KOPT-K1 (cell line): ENCODE measurements around the gene TOMM40.
A peak's percentile ranks its signal among the peaks of the same experiment; 100 is the strongest.
"Not testable (repeated sequence)": the region's sequence is repeated elsewhere in the genome, so short reads cannot be mapped to it uniquely, and the experiment has no call there.

Experiments used
- H3K27ac ChIP-seq: fragments of 200-600 bp; sonication (generic); 2 replicates; pipeline ENCODE4 v1.5.1; 2016; ENCODE audit warnings: antibody characterized with exemption, mild to moderate bottlenecking, low read depth, low read length; ENCODE audit not compliant: poor library complexity, severe bottlenecking
- H3K36me3 ChIP-seq: fragments of 200-600 bp; sonication (generic); 2 replicates; pipeline ENCODE4 v1.5.1; 2017; ENCODE audit warnings: antibody characterized with exemption, mild to moderate bottlenecking, low read length, moderate library complexity; ENCODE audit not compliant: insufficient read depth
- H3K9me3 ChIP-seq: fragments of 200-600 bp; sonication (generic); 2 replicates; pipeline ENCODE4 v1.5.1; 2017; ENCODE audit warnings: antibody characterized with exemption, low read length, mild to moderate bottlenecking; ENCODE audit not compliant: insufficient read depth, poor library complexity, severe bottlenecking

The TOMM40 gene

GRCh38 chr19:44891016-44891882 lies at the start of gene TOMM40:
TSS of gene TOMM40 (plus strand) at chr19:44891254. CDS start at chr19:44891416, 162 bp downstream.
- peaks cover 41% of the 10 kb centered on the region for H3K36me3 ChIP-seq
- peak within 1 kb of the TSS; percentile 75 for H3K27ac ChIP-seq
- no peaks in the 10 kb centered on the region for H3K9me3 ChIP-seq

DNA sequence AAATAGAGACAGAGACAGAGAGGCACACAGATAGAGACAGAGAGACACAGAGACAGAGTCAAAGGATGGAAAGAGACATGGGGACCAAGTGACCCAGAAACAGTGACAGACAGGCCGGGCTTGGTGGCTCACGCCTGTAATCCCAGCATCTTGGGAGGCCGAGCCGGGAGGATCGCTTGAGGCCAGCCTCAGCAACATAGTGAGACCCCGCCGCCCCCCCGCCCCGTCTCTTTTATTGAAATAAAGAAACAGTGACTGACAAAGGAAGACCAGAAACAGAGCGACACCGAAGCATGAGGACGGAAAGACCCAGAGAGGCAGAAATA lies 45.8 kb upstream of the TOMM40 start:
- Histone ChIP-seq H3K9me3 (no peaks in the 10 kb centered on the region), H3K36me3 (no peaks in the 10 kb centered on the region), H3K27ac (no peak overlapping the region)

- Histone ChIP-seq H3K27ac (no peak within 1 kb of the TSS), H3K9me3 (no peaks in the 10 kb centered on the region), H3K36me3 (no peaks in the 10 kb centered on the region)
Measured at GRCh38 chr19:44845612-44846454, 45.2 kb upstream of the TOMM40 start, which contains the start of gene NECTIN2. TSS of gene NECTIN2 (plus strand) at chr19:44846297. CDS start at chr19:44846526, 229 bp downstream.

DNA sequence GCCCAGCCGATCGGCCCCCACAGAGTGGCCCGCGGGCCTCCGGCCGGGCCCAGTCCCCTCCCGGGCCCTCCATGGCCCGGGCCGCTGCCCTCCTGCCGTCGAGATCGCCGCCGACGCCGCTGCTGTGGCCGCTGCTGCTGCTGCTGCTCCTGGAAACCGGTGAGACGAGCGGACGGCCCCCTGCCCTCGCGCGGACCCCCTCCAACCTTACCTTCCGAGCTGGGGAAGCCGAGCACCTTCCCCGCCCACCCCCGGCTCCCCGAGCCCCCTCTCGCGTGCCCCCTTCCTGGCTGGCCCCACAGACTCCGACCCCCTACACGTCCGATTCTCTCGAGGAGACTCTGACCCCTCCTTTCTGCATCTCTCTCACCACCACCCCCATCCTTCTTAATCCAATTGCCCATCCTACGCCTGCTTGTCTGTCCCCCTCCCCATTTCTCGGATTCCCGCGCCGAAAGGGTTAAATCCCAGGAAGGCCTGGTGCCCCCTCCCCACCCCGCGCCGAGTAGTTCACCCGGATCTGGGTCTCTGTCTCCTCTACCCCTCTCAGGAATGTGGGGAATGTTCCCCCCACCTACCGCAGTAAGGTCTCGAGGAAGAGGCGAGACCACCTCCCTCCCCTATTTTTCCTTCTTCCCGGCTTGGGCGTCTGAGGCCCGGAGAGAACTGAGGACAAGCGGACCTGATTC lies 44.5 kb upstream of the TOMM40 start:
- Histone ChIP-seq H3K9me3 (no peaks in the 10 kb centered on the region), H3K27ac (no peak overlapping the region)

GRCh38 chr19:44847144-44848035 lies 43.7 kb upstream of the TOMM40 start:
- H3K9me3 ChIP-seq, result no peaks in the 10 kb centered on the region
- no peaks in the 10 kb centered on the region for H3K36me3 ChIP-seq
- H3K27ac ChIP-seq, result no peak overlapping the region

More for the DNA sequence above, 44.5 kb upstream of the TOMM40 start:
- H3K36me3 ChIP-seq, result no peaks in the 10 kb centered on the region

GRCh38 chr19:44848036-44848811 lies 42.8 kb upstream of the TOMM40 start:
- H3K36me3 ChIP-seq, result no peaks in the 10 kb centered on the region
- H3K27ac ChIP-seq, result no peak overlapping the region
- no peaks in the 10 kb centered on the region for H3K9me3 ChIP-seq

- Histone ChIP-seq H3K36me3 (no peaks in the 10 kb centered on the region), H3K27ac (no peak overlapping the region), H3K9me3 (no peaks in the 10 kb centered on the region)
Measured at GRCh38 chr19:44848812-44849447, 42.1 kb upstream of the TOMM40 start.

DNA sequence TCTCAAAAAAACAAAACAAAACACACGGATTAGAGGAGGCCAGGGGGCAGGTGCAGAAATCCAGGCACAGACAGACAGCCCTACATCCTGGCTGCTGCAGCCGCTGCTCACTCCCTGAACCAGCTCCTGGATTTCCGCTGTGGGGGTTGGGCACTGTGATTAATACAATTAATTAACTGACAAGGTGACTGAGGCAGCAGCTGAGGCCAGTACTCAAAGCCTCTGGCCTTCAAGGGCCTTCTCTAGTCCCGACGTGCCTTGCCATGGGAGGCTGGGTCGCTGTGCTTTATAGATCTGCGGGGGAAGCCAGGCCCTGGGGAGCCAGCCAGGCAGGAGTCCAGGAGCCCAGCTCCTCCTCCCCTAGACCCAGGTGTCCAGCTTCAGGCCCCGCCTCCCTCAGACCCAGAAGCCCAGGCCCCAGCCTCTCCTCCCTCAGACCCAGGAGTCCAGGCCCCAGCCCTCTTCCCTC lies 40.4 kb upstream of the TOMM40 start:
- no peaks in the 10 kb centered on the region for H3K36me3 ChIP-seq
- H3K27ac ChIP-seq, result no peak overlapping the region
- no peaks in the 10 kb centered on the region for H3K9me3 ChIP-seq

DNA sequence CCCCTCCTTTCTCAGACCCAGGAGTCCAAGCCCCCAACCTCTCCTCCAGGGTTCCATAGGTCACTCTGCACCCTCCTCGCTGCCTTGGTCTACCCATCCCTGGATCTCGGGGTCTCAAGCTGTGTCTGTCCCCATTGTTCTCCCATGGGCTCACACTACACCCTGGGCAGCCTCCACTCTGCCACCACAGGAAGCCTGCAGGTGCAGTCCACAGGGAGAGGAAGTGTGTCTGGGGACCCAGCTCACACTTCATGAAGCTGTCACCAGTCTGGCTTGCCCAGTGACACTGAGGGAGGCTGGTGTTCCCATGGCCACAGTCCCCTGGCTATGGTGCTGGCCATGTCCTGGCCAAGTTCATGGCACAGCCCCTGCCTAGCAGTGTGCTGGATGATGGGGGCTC lies 39.6 kb upstream of the TOMM40 start:
- Histone ChIP-seq H3K9me3 (no peaks in the 10 kb centered on the region), H3K27ac (no peak overlapping the region), H3K36me3 (no peaks in the 10 kb centered on the region)

GRCh38 chr19:44855606-44856005 lies 35.4 kb upstream of the TOMM40 start:
- H3K36me3 ChIP-seq, result no peaks in the 10 kb centered on the region
- H3K27ac ChIP-seq, result no peak overlapping the region

GRCh38 chr19:44856421-44857083 lies 34.5 kb upstream of the TOMM40 start:
- no peaks in the 10 kb centered on the region for H3K36me3 ChIP-seq
- no peaks in the 10 kb centered on the region for H3K9me3 ChIP-seq
- no peak overlapping the region for H3K27ac ChIP-seq

More at GRCh38 chr19:44855606-44856005, 35.4 kb upstream of the TOMM40 start:
- H3K9me3 ChIP-seq, result no peaks in the 10 kb centered on the region

- Histone ChIP-seq H3K27ac (no peak overlapping the region), H3K36me3 (no peaks in the 10 kb centered on the region), H3K9me3 (no peaks in the 10 kb centered on the region)
Measured at GRCh38 chr19:44857837-44858236, 33.2 kb upstream of the TOMM40 start.

GRCh38 chr19:44861576-44861975 lies 29.5 kb upstream of the TOMM40 start:
- not testable (repeated sequence) for H3K27ac ChIP-seq, H3K36me3 ChIP-seq, H3K9me3 ChIP-seq
